ENCODE measurements around the gene HAVCR2. TPM values are rescaled to one million over a fixed set of nuclear protein-coding genes. Genes with fewer than 3 reads are reported as not detected.

Gene HAVCR2
- polyA plus RNA-seq, 1 donor from 2014 or later = 1.1 TPM

GRCh38 chr5:157142317-157143126, 33.7 kb upstream of the HAVCR2 start, which contains the start of gene MED7:
Gene MED7, minus strand, starts transcription at chr5:157142865. Its CDS starts 3,434 bp downstream, at chr5:157139431.
- Histone ChIP-seq H3K27ac (ENCODE audit: low read length) (peak within 1 kb of the TSS; percentile 79), H3K36me3 (ENCODE audit: insufficient read depth, low read length) (peaks cover 6% of the 10 kb centered on the region), H3K79me2 (replicated peaks; ENCODE audit: insufficient read depth, low read length) (peaks cover 11% of the 10 kb centered on the region), H3K9me3 (ENCODE audit: low read length) (no peaks in the 10 kb centered on the region), H3K9me2 (ENCODE audit: insufficient read depth, low read length) (no peaks in the 10 kb centered on the region), H3K9ac (ENCODE audit: low read length) (peak within 1 kb of the TSS; percentile 85), H3K4me2 (ENCODE audit: low read length) (peak within 1 kb of the TSS; percentile 81), H3K27me3 (ENCODE audit: insufficient read depth, low read depth, low read length) (no peaks in the 10 kb centered on the region), H3K4me3 (ENCODE audit: low read length) (peak within 1 kb of the TSS; percentile 94), H3F3A (ENCODE audit: insufficient read depth, low read length, poor library complexity, severe bottlenecking) (no peaks in the 10 kb centered on the region), H2AFZ (ENCODE audit: low read depth, low read length) (peak within 1 kb of the TSS; percentile 95), H4K20me1 (ENCODE audit: insufficient read depth) (no peaks in the 10 kb centered on the region)
- TF ChIP-seq MXI1 (conservative IDR thresholded peaks at IDR 0.05; ENCODE audit: poor library complexity, severe bottlenecking) = peak; percentile 66
- TF ChIP-seq REST (IDR thresholded peaks at IDR 0.05; ENCODE audit: borderline replicate concordance) = peak; percentile 65
- TF ChIP-seq POLR2AphosphoS5 (IDR thresholded peaks at IDR 0.05) = peak; percentile 86
- no peak for TF ChIP-seq SMC3 (conservative IDR thresholded peaks at IDR 0.05; ENCODE audit: poor library complexity)
- TF ChIP-seq CTCF (IDR thresholded peaks at IDR 0.05; ENCODE audit: poor library complexity, severe bottlenecking) = no peak
- TF ChIP-seq TAF1 (IDR thresholded peaks at IDR 0.05; ENCODE audit: low read depth) = no peak
- TF ChIP-seq EZH2 (IDR thresholded peaks at IDR 0.05; ENCODE audit: borderline replicate concordance, insufficient read depth, low read length, poor library complexity, severe bottlenecking) = no peak
- TF ChIP-seq EP300 (conservative IDR thresholded peaks at IDR 0.05; ENCODE audit: poor library complexity, severe bottlenecking) = no peak
- no peak for TF ChIP-seq RAD21 (conservative IDR thresholded peaks at IDR 0.05)

DNA sequence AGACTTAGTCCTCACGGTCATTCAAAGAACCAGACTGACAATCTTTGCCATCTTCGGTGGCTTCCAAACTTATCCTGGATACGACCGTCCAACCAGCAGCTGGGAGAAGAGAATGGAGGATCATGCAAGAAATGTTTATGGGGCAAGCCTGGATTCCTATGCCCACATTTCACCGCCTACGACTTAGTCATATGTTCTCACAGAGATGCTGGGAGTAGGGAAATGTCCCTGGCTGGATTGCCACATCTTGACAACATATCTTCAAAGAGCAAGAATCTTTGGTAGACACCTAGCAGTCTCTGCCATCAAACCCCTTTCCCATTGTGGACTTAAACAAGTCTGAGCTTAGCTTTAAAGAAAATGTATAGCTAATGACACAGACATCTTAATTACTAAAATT, 28.8 kb upstream of the HAVCR2 start:
- Histone ChIP-seq H3K9me2 (ENCODE audit: insufficient read depth, low read length) (no peaks in the 10 kb centered on the region), H3K36me3 (ENCODE audit: insufficient read depth, low read length) (peaks cover 9% of the 10 kb centered on the region), H3K27ac (ENCODE audit: low read length) (no peak overlapping the region), H3K4me2 (ENCODE audit: low read length) (no peak overlapping the region), H3K9me3 (ENCODE audit: low read length) (no peaks in the 10 kb centered on the region), H3K9ac (ENCODE audit: low read length) (no peak overlapping the region), H2AFZ (ENCODE audit: low read depth, low read length) (no peak overlapping the region), H3K27me3 (ENCODE audit: insufficient read depth, low read depth, low read length) (no peaks in the 10 kb centered on the region), H3K4me3 (ENCODE audit: low read length) (no peak overlapping the region), H3K79me2 (replicated peaks; ENCODE audit: insufficient read depth, low read length) (peaks cover 11% of the 10 kb centered on the region), H4K20me1 (ENCODE audit: insufficient read depth) (no peaks in the 10 kb centered on the region), H3F3A (ENCODE audit: insufficient read depth, low read length, poor library complexity, severe bottlenecking) (no peaks in the 10 kb centered on the region)
- TF ChIP-seq CTCF (IDR thresholded peaks at IDR 0.05; ENCODE audit: poor library complexity, severe bottlenecking) (no peak), RAD21 (conservative IDR thresholded peaks at IDR 0.05) (no peak), MXI1 (conservative IDR thresholded peaks at IDR 0.05; ENCODE audit: poor library complexity, severe bottlenecking) (no peak)
